GM10847 (cell line): ENCODE data around the gene BCL3.

Source experiments
- POLR2A ChIP-seq: IDR thresholded peaks from 2 replicates; pipeline ENCODE4 v1.6.1; 2011; ENCODE audit not compliant: insufficient read length; ENCODE audit errors: extremely low read depth

Gene BCL3

GRCh38 chr19:44746946-44747738, 1.4 kb upstream of the BCL3 start:
- TF ChIP-seq POLR2A, result peak; percentile 32

GRCh38 chr19:44747739-44748425, 626 bp upstream of the BCL3 start:
- TF ChIP-seq POLR2A, result no peak

GRCh38 chr19:44749292-44749691, 784 bp downstream of the BCL3 start:
- no peak for TF ChIP-seq POLR2A

- no peak for TF ChIP-seq POLR2A
These were observed 1.5 kb downstream of the BCL3 start for GRCh38 chr19:44749994-44750393.

- TF ChIP-seq POLR2A, result no peak
These were observed 3.8 kb downstream of the BCL3 start for GRCh38 chr19:44752123-44752815.

GRCh38 chr19:44752816-44753625, 4.5 kb downstream of the BCL3 start:
- TF ChIP-seq POLR2A, result peak; percentile 33

- no peak for TF ChIP-seq POLR2A
These were observed 5.1 kb downstream of the BCL3 start for GRCh38 chr19:44753626-44753931.

GRCh38 chr19:44753932-44754749, 5.6 kb downstream of the BCL3 start:
- TF ChIP-seq POLR2A, result peak; percentile 61

GRCh38 chr19:44754750-44755080, 6.2 kb downstream of the BCL3 start:
- TF ChIP-seq POLR2A, result no peak

- no peak for TF ChIP-seq POLR2A
These were observed 6.7 kb downstream of the BCL3 start for GRCh38 chr19:44755219-44755618.

GRCh38 chr19:44756089-44756562, 7.6 kb downstream of the BCL3 start:
- TF ChIP-seq POLR2A, result no peak

GRCh38 chr19:44757057-44757734, 8.7 kb downstream of the BCL3 start:
- TF ChIP-seq POLR2A, result no peak

- TF ChIP-seq POLR2A, result no peak
These were observed 9.4 kb downstream of the BCL3 start for GRCh38 chr19:44757735-44758505.
